LoVo (cell line): ENCODE results near the gene TCP10L.
A peak's percentile ranks its signal among the peaks of the same experiment; 100 is the strongest.
"Not testable (repeated sequence)": the region's sequence is repeated elsewhere in the genome, so short reads cannot be mapped to it uniquely, and the experiment has no call there.

Experiments
- DNase-seq: peaks from one replicate; pipeline ENCODE4 v3.0.0-alpha.2; 2016; ENCODE audit warnings: low spot score

TCP10L gene

GRCh38 chr21:32585970-32586369, 647 bp upstream of the TCP10L start:
- DNase-seq = no peak

GRCh38 chr21:32584472-32584871, 851 bp downstream of the TCP10L start:
- no peak for DNase-seq

GRCh38 chr21:32581732-32582131, 3.6 kb downstream of the TCP10L start:
- DNase-seq = no peak

DNA sequence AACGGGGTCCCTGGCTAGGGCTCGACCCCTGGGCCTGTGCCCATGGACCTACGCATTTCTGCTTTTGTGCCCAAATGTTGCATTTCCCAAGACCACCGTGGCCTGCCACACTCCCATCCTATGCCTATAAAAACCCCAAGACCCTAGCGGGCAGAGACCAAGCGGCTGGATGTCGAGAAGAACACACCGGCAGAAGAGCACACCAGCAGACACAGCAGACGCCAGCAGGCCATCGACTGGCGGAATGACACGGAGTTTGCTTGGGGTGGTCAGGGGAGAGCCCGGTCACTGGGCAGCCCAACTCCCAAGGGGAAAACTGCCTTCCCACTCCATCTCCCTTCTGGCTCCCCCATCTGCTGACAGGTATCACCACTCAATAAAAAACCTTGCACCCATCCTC, 4.4 kb downstream of the TCP10L start:
- DNase-seq = no peak

GRCh38 chr21:32578107-32578691, 7.1 kb downstream of the TCP10L start:
- peak; percentile 62 for DNase-seq

GRCh38 chr21:32576011-32576410, 9.3 kb downstream of the TCP10L start:
- DNase-seq = no peak

- DNase-seq = no peak
These were observed 10.1 kb downstream of the TCP10L start for GRCh38 chr21:32574946-32575925.

DNA sequence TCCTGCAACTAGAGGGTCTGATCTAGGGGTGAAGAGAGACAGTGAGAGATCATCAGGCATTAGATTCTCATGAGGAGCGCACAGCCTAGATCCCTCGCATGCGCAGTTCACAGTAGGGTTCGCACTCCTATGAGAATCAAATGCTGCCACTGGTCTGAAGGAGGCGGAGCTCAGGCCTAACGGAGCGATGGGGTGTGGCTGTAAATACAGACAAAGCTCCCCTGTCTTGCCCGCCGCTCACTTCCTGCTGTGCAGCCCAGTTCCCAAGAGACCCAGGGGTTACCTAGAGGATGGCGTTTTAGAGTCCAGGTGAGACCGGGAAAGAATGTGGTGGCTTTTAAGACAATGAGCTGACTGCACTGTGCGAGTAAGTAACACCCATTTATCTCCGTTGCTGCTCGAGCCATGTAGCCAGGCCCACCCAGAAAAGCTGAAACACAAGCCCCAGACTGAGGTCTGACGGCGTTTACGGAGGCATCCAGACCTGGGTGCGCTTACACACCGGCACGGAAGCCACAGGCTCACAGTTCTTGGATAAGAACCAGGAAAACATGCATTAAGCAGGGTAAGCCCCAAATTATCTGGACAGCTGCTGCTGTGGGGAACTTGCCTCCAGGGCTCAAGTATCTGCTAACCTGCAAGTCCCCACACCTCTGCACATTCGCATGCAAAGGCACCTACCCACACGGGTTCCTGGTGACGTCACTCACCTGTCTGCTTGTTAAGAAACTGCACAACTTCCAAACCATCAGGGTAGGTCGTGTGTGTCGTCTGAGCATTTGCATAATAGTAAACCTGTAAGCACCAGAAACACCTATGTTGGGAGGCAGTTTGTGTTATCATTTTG, 12.5 kb downstream of the TCP10L start:
- no peak for DNase-seq

GRCh38 chr21:32570456-32570855, 14.9 kb downstream of the TCP10L start:
- DNase-seq = no peak

DNA sequence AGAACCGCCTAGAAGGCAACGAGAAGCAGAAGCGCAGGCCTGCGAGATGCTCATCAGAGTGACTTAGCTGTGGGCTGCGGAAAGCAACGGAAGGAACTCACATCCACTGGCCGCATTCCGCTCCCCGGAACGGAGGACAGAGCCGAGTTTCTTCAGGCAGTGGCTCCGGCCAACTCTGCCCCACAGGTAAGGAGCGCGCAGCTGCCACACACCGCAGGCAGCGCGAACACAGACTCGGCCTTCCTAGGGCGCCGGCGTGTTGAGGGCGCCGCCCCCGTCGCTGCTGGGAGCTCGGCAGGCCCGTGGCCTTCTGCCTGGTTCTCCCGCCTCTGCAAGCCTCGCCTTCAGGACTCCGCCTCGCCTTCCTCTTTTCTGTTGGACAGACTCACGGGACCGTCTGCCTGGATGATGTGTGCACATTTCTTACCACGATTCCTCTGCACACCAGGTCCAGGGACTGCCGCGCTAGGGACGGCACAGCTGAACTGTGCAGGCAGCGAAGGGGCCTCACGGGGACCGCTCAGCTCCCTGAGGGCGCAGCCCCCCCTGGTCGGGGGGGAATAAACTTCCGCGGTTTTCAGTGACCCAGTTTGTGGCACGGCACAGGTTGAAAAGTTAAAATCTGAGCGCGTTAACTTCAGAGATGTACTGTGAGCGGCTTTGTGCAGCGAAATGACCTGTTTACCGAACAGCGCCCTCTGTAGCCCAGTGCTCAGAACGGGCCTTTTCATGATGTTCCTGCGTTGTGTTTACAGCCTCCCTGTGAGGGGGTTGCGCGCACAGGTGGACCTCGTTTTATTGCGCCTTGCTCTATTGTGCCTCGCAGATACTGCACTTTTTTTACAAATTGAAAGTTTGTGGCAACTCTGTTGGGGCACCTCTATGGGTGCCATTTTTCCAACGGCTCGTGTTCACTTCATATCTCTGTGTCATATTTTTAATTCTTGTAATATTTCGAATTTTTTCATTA, 15.8 kb downstream of the TCP10L start:
- DNase-seq = peak; percentile 80

- no peak for DNase-seq
These were observed 17.7 kb downstream of the TCP10L start for GRCh38 chr21:32567626-32568025.

DNA sequence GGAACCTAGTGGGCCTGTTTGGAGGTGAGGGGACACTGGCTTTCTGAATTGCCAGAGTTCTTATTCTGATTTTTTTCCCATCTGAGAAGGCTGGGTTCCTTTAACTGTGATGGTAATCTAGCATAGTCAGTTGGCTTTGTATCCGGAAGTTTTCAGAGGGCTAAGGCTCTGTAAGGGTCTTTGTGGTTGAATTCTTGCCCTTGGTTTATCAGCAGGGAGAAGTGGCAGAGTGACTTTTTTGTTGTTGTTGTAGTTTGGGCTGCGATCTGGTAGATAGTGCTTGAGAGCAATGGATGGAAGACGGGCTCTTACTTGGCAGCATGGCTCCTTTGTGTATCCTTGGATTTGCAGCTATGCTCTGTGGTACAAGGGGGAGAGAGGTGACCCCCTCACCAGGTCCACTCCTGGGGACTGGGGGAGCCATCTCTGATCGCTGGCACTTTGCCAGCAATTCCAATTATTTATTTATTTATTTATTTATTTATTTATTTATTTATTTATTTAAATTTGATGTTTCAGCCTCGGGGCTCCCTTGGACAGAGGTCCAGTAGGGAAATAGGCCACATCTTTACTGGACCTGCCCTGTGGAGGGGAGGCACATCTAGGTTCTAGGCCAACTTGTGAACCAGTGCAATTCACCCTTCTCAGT, 18.5 kb downstream of the TCP10L start:
- DNase-seq = no peak

- DNase-seq = no peak
These were observed 19.4 kb downstream of the TCP10L start for GRCh38 chr21:32565856-32566465.

DNA sequence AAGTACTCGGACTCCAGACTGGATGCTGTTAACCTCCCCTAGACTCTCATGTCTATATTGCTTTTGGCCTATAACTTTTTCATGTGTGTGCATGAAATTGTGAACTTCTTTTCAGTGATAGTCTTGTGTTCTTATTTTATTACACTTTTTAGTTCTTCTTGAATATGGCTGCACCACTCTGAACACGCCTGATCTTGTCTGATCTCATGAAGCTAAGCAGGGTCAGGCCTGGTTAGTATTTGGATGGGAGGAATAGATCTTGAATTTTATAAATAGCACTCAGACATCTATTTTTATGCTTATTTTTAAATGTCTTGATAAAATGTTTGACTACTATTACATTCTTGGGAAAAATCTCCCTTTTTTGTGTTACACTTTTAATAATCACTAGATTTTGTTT, 22.4 kb downstream of the TCP10L start:
- no peak for DNase-seq

GRCh38 chr21:32562426-32562825, 22.9 kb downstream of the TCP10L start:
- no peak for DNase-seq

DNA sequence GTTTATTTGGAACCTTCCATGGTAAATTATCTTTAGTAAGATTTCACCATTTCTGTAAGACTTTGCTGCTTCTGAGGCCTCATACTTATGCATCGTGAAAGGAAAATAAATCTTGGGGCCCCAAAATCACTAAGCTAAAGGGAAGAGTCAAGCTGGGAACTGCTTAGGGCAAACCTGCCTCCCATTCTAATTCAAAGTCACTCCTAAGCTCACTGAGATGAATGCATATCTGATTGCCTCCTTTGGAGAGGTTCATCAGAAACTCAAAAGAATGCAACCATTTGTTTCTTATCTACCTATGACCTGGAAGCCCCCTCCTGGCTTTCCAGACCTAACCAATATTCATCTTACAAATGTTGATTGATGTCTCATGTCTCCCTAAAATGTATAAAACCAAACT, 23.8 kb downstream of the TCP10L start:
- not testable (repeated sequence) for DNase-seq

GRCh38 chr21:32560896-32561295, 24.4 kb downstream of the TCP10L start:
- no peak for DNase-seq

DNA sequence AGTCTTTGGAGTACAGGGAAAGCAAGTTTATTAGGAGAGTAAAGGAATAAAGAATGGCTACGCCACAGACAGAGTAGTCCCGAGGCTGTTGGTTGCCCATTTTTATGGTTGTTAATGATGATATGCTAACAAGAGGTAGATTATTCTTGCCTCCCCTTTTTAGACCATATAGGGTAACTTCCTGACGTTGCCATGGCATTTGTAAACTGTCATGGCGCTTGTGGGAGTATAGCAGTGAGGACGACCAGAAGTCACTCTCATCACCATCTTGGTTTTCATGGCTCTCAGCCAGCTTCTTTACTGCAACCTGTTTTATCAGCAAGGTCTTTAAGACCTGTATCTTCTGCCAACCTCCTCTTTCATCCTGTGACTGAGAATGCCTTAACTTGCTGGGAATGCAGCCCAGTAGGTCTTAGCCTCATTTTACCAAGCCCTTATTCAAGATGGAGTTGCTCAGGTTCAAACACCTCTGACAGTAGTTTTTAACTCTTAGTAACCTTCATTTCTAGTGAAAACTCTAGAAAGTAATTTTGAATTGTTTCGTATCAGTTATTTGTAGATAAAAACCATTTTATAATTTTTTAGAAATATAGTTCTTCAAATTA, 26.2 kb downstream of the TCP10L start:
- DNase-seq = no peak

DNA sequence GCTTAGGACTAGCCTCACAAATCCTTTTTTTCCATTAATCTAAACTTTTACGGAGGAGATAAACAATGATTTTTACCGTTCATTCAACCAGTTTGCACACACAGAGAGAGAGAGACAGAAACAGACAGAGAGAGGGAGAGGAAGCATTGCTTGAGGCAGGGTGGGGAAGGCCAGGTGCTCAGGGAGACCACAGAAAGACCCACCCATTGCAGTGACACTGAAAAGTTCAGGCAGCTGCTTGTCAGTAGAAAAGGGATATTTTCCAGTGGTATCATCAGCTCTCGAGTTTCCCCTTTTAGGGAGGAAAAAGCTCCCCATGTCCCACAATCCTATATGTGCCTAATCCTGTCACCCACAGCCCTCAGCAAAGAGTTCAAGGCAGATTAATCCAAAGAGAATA, 27.2 kb downstream of the TCP10L start:
- DNase-seq = no peak
